HepG2 (cell line): ENCODE data around the gene HELZ. TPM values are rescaled to one million over a fixed set of nuclear protein-coding genes. Genes with fewer than 3 reads are reported as not detected.

Source experiments
- ATAC-seq: fragments of 200-7000 bp; cut with Tn5 transposase; 3 replicates; pipeline ENCODE4 v1.9.1; 2020; ENCODE audit warnings: mild to moderate bottlenecking, moderate library complexity
- BruUV-seq: library from RNA; stranded (reverse); fragments of 400-500 nt; replicated peaks from 2 replicates; lab custom pipeline; 2021; lab: Mats Ljungman, UMichigan
- CTCF ChIA-PET: fragments of 300-600 bp; formaldehyde crosslinking; extraction: SDS; loops from one replicate; lab custom pipeline; 2021; ENCODE audit warnings: low total read pairs, inconsistent platforms, low intra/inter-chr PET ratio; lab: Yijun Ruan, JAX
- POLR2A ChIA-PET: fragments of 350-600 bp; sonication (Branson Sonifier 250); formaldehyde crosslinking; loops from one replicate; lab custom pipeline; 2020; ENCODE audit warnings: antibody characterized with exemption, inconsistent platforms; lab: Yijun Ruan, JAX
- DNase-seq: peaks from one replicate; pipeline ENCODE4 v3.0.0-alpha.2; 2015; ENCODE audit warnings: low spot score
- FAIRE-seq: peaks from 3 replicates; lab custom pipeline; 2011; peaks lifted over from hg19 to GRCh38; lab: Jason Lieb, UNC
- H2AFZ ChIP-seq: one replicate; pipeline ENCODE4 v1.6.1; 2011; ENCODE audit warnings: low read length, inconsistent platforms
- H3K27ac ChIP-seq: fragments of 300-600 bp; 3 replicates; pipeline ENCODE4 v1.8.0; 2011; ENCODE audit warnings: mixed run types, mild to moderate bottlenecking, mixed read lengths, low read length, inconsistent platforms; ENCODE audit not compliant: insufficient read depth; ENCODE audit errors: extremely low read length
- H3K27me3 ChIP-seq, 2 experiments: fragments of 200-600 bp in 1 of 2; 2 replicates in 1 of 2; 3 replicates in 1 of 2; pipeline versions ENCODE4 v1.6.0 to v1.8.0; 2011; ENCODE audit warnings: low read length in 2 of 2, mild to moderate bottlenecking in 2 of 2, moderate library complexity in 2 of 2, inconsistent platforms in 1 of 2; ENCODE audit not compliant: insufficient read depth in 2 of 2, control insufficient read depth in 1 of 2
- H3K36me3 ChIP-seq, 2 experiments: fragments of 200-600 bp in 1 of 2; replicated peaks in 1 of 2; 2 replicates in 1 of 2; 3 replicates in 1 of 2; pipeline versions ENCODE4 v1.5.1 to v1.8.0; 2011; ENCODE audit warnings: low read length in 2 of 2, inconsistent platforms in 1 of 2; ENCODE audit not compliant: insufficient read depth in 2 of 2, control insufficient read depth in 1 of 2
- H3K4me1 ChIP-seq: 2 replicates; pipeline ENCODE4 v1.5.1; 2012; ENCODE audit warnings: low read length, inconsistent platforms; ENCODE audit not compliant: insufficient read depth
- H3K4me2 ChIP-seq: 2 replicates; pipeline ENCODE4 v1.6.0; 2011; ENCODE audit warnings: low read depth, low read length, inconsistent platforms
- H3K4me3 ChIP-seq, 3 experiments: fragments of 200-600 bp in 1 of 3; sonication (generic), shearing (Covaris generic) in 1 of 3; replicated peaks in 1 of 3; 2 replicates each; pipeline ENCODE4 v1.5.1; 2011 to 2016; ENCODE audit warnings: low read length in 3 of 3, inconsistent platforms in 2 of 3, low read depth in 2 of 3, mild to moderate bottlenecking in 2 of 3, control low read depth in 1 of 3, mixed read lengths in 1 of 3; ENCODE audit not compliant: insufficient read depth in 1 of 3
- H3K79me2 ChIP-seq: one replicate; pipeline ENCODE4 v1.6.1; 2011; ENCODE audit warnings: low read length, inconsistent platforms; ENCODE audit not compliant: insufficient read depth
- H3K9ac ChIP-seq: 2 replicates; pipeline ENCODE4 v1.6.0; 2011; ENCODE audit warnings: mild to moderate bottlenecking, low read depth, low read length, inconsistent platforms; ENCODE audit not compliant: insufficient read depth
- H3K9me3 ChIP-seq: 2 replicates; pipeline ENCODE4 v1.5.1; 2012; ENCODE audit warnings: mild to moderate bottlenecking, low read length
- H4K20me1 ChIP-seq: 2 replicates; pipeline ENCODE4 v1.6.0; 2011; ENCODE audit warnings: inconsistent platforms, mild to moderate bottlenecking, low read length, moderate library complexity; ENCODE audit not compliant: insufficient read depth
- GMEB2 ChIP-seq: IDR thresholded peaks from 2 replicates; pipeline ENCODE4 v1.6.1; 2016; ENCODE audit warnings: missing biosample characterization, missing genetic modification reagents, low read depth
- WGBS: methylation state at CpG from one replicate; pipeline ENCODE4 v1.1.6; 2017; ENCODE audit warnings: low lambda C conversion rate; 5-methylcytosine and 5-hydroxymethylcytosine counted together
- in situ Hi-C: cut with HindIII; loops from 2 replicates; pipeline ENCODE4 v1.10.0; 2017; ENCODE audit warnings: low pct_unique_long_range_greater_than_20kb; ENCODE audit not compliant: extremely low pct_ligation_motif_present
- intact Hi-C: fragments of 100-400 bp; cut with micrococcal nuclease; formaldehyde crosslinking; loops from one replicate; pipeline ENCODE4 v1.10.0; 2022; ENCODE audit not compliant: unreplicated experiment
- polyA plus RNA-seq, 8 experiments: library from polyadenylated mRNA; depleted of rRNA in 3 of 8; stranded (reverse) in 7 of 8; unstranded in 1 of 8; fragments of >200 nt; fragmentation: Illumina TruSeq in 4 of 8; extraction: Trizol in 4 of 8; gene quantifications; 2 replicates each; pipeline versions ENCODE4 v1.2.1 to v1.2.3, GENCODE V29; 2011 to 2016; ENCODE audit warnings: low read depth in 4 of 8, missing spikeins in 1 of 8, mixed read lengths in 1 of 8; ENCODE audit not compliant: insufficient read depth in 1 of 8
- small RNA-seq, 3 experiments: library from RNA; depleted of rRNA; stranded (forward); fragments of <200 nt; gene quantifications; one replicate each; pipeline ENCODE3, GENCODE V24; 2012; ENCODE audit warnings: low read depth in 2 of 3, low replicate concordance in 1 of 3; ENCODE audit not compliant: insufficient read length in 3 of 3, insufficient read depth in 2 of 3
- total RNA-seq, 5 experiments: library from RNA; depleted of rRNA; stranded (reverse); fragments of >200 nt; fragmentation: Illumina TruSeq; extraction: Trizol; gene quantifications; 2 replicates each; pipeline ENCODE4 v1.2.3, GENCODE V29; 2016; ENCODE audit warnings: low read depth in 1 of 5
- TF ChIP-seq, protein P1 (sequence below): IDR thresholded peaks from 2 replicates; pipeline ENCODE4 v1.6.1; 2016; ENCODE audit warnings: mild to moderate bottlenecking, missing biosample characterization, missing genetic modification reagents

HELZ gene
- total and polyA plus RNA-seq, 2 of the 13 experiments (the other 11 are each of a cell fraction or from before 2014, with no cell fraction given): 35.3 to 52.4 TPM

- H3K27me3 ChIP-seq: peaks cover 10 to 31% of the 10 kb centered on the region in 2 experiments; a peak in 4 of 5 replicates
- no peak for FAIRE-seq
- H3K79me2 ChIP-seq: no peaks in the 10 kb centered on the region
- H2AFZ ChIP-seq: no peak overlapping the region
- DNase-seq: no peak
- no peak overlapping the region for H3K4me3 ChIP-seq
- H4K20me1 ChIP-seq: no peaks in the 10 kb centered on the region
- no peak overlapping the region for H3K4me2 ChIP-seq
- H3K27ac ChIP-seq: no peak overlapping the region
- no peak overlapping the region for H3K9ac ChIP-seq
- no peaks in the 10 kb centered on the region for H3K9me3 ChIP-seq
- intact Hi-C loops: no loop called here
- ChIA-PET POLR2A (no interaction called here), CTCF (no interaction called here)
- BruUV-seq: no TSS peak
- H3K36me3 ChIP-seq: no peaks in the 10 kb centered on the region
- ATAC-seq: no peak
- in situ Hi-C loops: no loop called here
- TF ChIP-seq, protein P1, sequence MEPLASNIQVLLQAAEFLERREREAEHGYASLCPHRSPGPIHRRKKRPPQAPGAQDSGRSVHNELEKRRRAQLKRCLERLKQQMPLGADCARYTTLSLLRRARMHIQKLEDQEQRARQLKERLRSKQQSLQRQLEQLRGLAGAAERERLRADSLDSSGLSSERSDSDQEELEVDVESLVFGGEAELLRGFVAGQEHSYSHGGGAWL (CRISPR knock-in tag): 0 out of 2 replicates have a peak, but pooled peaks have one; percentile 20
- TF ChIP-seq GMEB2 (CRISPR knock-in tag): no peak
- H3K4me1 ChIP-seq: peaks cover 16% of the 10 kb centered on the region
- WGBS: 36% methylated on average over 7 of the region's 7 CpGs
These were observed 223.8 kb downstream of the HELZ start for GRCh38 chr17:67021196-67021595.

Small RNA genes within 50 kb of the gene (small RNA-seq; reads per million reads assigned to genes)
- 0 reads per million in 3 experiments for gene AC007448.1
- gene RF00393: 0 reads per million in 3 experiments
- 0 reads per million in 3 experiments for gene RNA5SP447

Other genes with a start within 250 kb of the HELZ start
- gene CACNG1, start 200.6 kb downstream of the HELZ start, total RNA-seq (2016; rRNA removed; fragmentation: Illumina TruSeq; extraction: Trizol): not detected in 2 replicates
- gene CACNG1, start 200.6 kb downstream of the HELZ start, polyA plus RNA-seq (2011; rRNA removed): not detected in 2 replicates
- 71.7 and 115 TPM in 2 replicates for gene PSMD12, start 121.4 kb upstream of the HELZ start, total RNA-seq (2016; rRNA removed; fragmentation: Illumina TruSeq; extraction: Trizol)
- gene PSMD12, start 121.4 kb upstream of the HELZ start, polyA plus RNA-seq (2011; rRNA removed): 25.3 and 27.4 TPM in 2 replicates
- gene PITPNC1, start 132.1 kb upstream of the HELZ start, total RNA-seq (2016; rRNA removed; fragmentation: Illumina TruSeq; extraction: Trizol): 3.7 and 4.1 TPM in 2 replicates
- gene PITPNC1, start 132.1 kb upstream of the HELZ start, polyA plus RNA-seq (2011; rRNA removed): 3.8 and 5.7 TPM in 2 replicates